Measurements from ENCODE around the gene SPECC1L.

DNA sequence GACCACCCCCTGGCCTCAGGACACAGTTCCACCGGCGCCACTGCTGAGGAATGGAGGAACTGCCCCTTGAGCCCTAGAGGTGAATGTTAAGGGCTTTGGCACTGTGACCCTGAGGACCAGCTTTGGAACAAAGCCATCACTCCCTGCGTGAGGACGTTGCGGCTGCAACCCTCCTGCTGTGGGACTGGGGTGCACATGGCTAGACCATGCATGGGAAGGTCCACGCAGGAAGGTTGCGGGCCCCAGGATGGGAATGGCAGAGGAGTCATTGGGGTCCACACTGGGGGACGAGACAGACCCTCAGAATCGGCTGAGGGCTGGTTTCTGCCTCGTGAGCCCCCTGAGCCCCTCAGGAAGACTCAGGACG is 150.3 kb downstream of the SPECC1L start:
- TF ChIP-seq, protein P1, sequence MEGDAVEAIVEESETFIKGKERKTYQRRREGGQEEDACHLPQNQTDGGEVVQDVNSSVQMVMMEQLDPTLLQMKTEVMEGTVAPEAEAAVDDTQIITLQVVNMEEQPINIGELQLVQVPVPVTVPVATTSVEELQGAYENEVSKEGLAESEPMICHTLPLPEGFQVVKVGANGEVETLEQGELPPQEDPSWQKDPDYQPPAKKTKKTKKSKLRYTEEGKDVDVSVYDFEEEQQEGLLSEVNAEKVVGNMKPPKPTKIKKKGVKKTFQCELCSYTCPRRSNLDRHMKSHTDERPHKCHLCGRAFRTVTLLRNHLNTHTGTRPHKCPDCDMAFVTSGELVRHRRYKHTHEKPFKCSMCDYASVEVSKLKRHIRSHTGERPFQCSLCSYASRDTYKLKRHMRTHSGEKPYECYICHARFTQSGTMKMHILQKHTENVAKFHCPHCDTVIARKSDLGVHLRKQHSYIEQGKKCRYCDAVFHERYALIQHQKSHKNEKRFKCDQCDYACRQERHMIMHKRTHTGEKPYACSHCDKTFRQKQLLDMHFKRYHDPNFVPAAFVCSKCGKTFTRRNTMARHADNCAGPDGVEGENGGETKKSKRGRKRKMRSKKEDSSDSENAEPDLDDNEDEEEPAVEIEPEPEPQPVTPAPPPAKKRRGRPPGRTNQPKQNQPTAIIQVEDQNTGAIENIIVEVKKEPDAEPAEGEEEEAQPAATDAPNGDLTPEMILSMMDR (IDR thresholded peaks at IDR 0.05 in 2 of 3, conservative IDR thresholded peaks at IDR 0.05 in 1 of 3; ENCODE audit: borderline replicate concordance in 1 of 3, insufficient read depth in 1 of 3, low read depth in 2 of 3, low read length in 2 of 3) = no peak
- TF ChIP-seq YY1 (IDR thresholded peaks at IDR 0.05; ENCODE audit: extremely low read depth, insufficient replicate concordance, low read depth, low read length) = no peak
- no peak for TF ChIP-seq POLR2AphosphoS5 (IDR thresholded peaks at IDR 0.05; ENCODE audit: low read depth, low read length)
- no peak for TF ChIP-seq CEBPB (IDR thresholded peaks at IDR 0.05; ENCODE audit: low read depth)
- TF ChIP-seq POLR2A (IDR thresholded peaks at IDR 0.05; ENCODE audit: borderline replicate concordance, extremely low read depth, insufficient read depth, insufficient read length) = no peak
- no peak for TF ChIP-seq ELF1 (IDR thresholded peaks at IDR 0.05; ENCODE audit: borderline replicate concordance, low read depth)
- TF ChIP-seq, protein P2, sequence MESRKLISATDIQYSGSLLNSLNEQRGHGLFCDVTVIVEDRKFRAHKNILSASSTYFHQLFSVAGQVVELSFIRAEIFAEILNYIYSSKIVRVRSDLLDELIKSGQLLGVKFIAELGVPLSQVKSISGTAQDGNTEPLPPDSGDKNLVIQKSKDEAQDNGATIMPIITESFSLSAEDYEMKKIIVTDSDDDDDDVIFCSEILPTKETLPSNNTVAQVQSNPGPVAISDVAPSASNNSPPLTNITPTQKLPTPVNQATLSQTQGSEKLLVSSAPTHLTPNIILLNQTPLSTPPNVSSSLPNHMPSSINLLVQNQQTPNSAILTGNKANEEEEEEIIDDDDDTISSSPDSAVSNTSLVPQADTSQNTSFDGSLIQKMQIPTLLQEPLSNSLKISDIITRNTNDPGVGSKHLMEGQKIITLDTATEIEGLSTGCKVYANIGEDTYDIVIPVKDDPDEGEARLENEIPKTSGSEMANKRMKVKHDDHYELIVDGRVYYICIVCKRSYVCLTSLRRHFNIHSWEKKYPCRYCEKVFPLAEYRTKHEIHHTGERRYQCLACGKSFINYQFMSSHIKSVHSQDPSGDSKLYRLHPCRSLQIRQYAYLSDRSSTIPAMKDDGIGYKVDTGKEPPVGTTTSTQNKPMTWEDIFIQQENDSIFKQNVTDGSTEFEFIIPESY (IDR thresholded peaks at IDR 0.05; ENCODE audit: extremely low read depth, insufficient replicate concordance, low read length) = no peak
- TF ChIP-seq SP1 (IDR thresholded peaks at IDR 0.05; ENCODE audit: low read depth) = no peak
- TF ChIP-seq FOSL1 (IDR thresholded peaks at IDR 0.05; ENCODE audit: low read depth) = no peak
- TF ChIP-seq EGR1 (IDR thresholded peaks at IDR 0.05; ENCODE audit: low read depth) = no peak
- no peak for TF ChIP-seq SRF (IDR thresholded peaks at IDR 0.05; ENCODE audit: low read depth)
